PFSK-1 (cell line): ENCODE data around the gene TUBA4A.

Experiments used
- FOXP2 ChIP-seq: optimal IDR thresholded peaks from 2 replicates; pipeline ENCODE3; 2011; ENCODE audit warnings: borderline replicate concordance, control low read depth, inconsistent platforms; ENCODE audit not compliant: insufficient read depth; ENCODE audit errors: extremely low read length, extremely low read depth
- POLR2AphosphoS5 ChIP-seq: IDR thresholded peaks from 2 replicates; pipeline ENCODE4 v1.6.1; 2012; ENCODE audit warnings: low read depth, mild to moderate bottlenecking, control low read depth, low read length, moderate library complexity
- REST ChIP-seq, 2 experiments: IDR thresholded peaks; 2 replicates each; pipeline versions ENCODE4 v1.6.1 to v1.8.0; 2011 to 2012; ENCODE audit warnings: low read depth in 2 of 2, low read length in 2 of 2, control low read depth in 1 of 2, inconsistent platforms in 1 of 2, mild to moderate bottlenecking in 1 of 2, moderate library complexity in 1 of 2; ENCODE audit not compliant: insufficient read depth in 1 of 2
- SIN3A ChIP-seq: IDR thresholded peaks from 2 replicates; pipeline ENCODE4 v1.6.1; 2012; ENCODE audit warnings: mild to moderate bottlenecking, low read length, moderate library complexity, borderline replicate concordance; ENCODE audit not compliant: insufficient read depth
- TAF1 ChIP-seq: IDR thresholded peaks from 2 replicates; pipeline ENCODE4 v1.6.1; 2012; ENCODE audit warnings: low read length, control low read depth, borderline replicate concordance; ENCODE audit not compliant: insufficient read depth

The TUBA4A gene

GRCh38 chr2:219271021-219271420 lies 17.3 kb upstream of the TUBA4A start:
- TF ChIP-seq FOXP2 (no peak), SIN3A (no peak), TAF1 (no peak), REST (IDR thresholded peaks at IDR 0.05; ENCODE audit: insufficient read depth in 1 of 2, low read depth in 2 of 2, low read length in 2 of 2) (no peak), POLR2AphosphoS5 (no peak)

GRCh38 chr2:219270055-219270372 lies 16.3 kb upstream of the TUBA4A start:
- TF ChIP-seq REST (IDR thresholded peaks at IDR 0.05; ENCODE audit: insufficient read depth in 1 of 2, low read depth in 2 of 2, low read length in 2 of 2) (no peak), TAF1 (no peak), FOXP2 (no peak), POLR2AphosphoS5 (no peak), SIN3A (no peak)

DNA sequence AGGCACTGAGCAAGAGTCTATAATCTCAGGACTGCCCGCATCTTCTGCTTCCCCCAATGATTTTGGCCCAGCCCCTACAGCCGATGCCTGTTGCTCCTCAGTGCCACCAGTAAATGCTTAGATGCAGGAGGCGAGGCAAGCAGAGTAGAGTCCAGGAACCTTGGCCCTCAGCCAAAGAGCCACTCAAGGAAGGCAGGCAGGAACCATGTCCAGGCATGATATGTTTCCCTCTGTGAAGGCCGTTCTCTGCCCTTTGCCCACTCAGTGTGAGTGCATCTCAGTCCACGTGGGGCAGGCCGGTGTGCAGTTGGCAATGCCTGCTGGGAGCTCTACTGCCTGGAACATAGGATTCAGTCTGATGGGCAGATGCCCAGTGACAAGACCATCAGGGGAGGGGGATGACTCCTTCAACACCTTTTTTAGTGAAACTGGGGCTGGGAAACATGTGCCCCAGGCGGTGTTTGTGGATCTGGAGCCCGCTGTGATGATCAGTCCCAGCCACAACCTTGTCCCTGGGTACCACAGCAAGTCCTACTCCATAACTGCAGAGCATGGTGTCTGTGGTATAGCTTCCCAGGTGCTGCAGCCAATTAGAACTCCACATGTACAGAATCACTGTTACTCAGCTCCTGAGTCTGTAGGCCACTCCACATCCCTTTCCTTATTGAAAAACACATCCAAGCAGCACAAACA lies 15.8 kb upstream of the TUBA4A start:
- no peak for TF ChIP-seq REST (IDR thresholded peaks at IDR 0.05; ENCODE audit: insufficient read depth in 1 of 2, low read depth in 2 of 2, low read length in 2 of 2)
- TF ChIP-seq SIN3A: no peak

- no peak for TF ChIP-seq FOXP2
These were observed 14.6 kb upstream of the TUBA4A start for GRCh38 chr2:219268294-219268693.

DNA sequence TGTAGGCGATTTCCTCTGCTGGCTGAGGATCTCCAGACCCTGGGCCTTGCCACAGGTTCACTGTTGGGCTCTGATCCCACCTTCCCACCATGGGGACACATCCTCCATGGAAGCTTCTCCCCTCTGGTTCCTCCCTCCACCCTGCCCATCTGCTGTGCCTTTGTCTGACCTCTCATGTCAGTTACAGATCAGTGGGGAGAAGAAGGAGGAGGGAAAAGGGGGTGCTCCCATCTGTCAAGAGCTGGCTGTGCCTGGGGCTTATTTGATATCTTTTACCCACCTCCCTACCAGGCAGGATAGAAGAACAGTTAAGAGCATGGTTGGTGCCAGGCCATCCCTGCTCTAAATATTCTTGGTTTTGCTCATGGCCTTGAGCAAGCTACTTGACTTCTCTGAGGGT lies 13.2 kb upstream of the TUBA4A start:
- no peak for TF ChIP-seq REST (IDR thresholded peaks at IDR 0.05; ENCODE audit: insufficient read depth in 1 of 2, low read depth in 2 of 2, low read length in 2 of 2)
- no peak for TF ChIP-seq POLR2AphosphoS5
- TF ChIP-seq FOXP2: no peak
- TF ChIP-seq SIN3A: no peak
- no peak for TF ChIP-seq TAF1
